GM19238 (cell line): ENCODE results near the gene FBXW5.

Experiments used
- DNase-seq: peaks from one replicate; pipeline ENCODE4 v3.0.0; 2011; ENCODE audit warnings: low spot score; ENCODE audit not compliant: insufficient read length

The FBXW5 gene

DNA sequence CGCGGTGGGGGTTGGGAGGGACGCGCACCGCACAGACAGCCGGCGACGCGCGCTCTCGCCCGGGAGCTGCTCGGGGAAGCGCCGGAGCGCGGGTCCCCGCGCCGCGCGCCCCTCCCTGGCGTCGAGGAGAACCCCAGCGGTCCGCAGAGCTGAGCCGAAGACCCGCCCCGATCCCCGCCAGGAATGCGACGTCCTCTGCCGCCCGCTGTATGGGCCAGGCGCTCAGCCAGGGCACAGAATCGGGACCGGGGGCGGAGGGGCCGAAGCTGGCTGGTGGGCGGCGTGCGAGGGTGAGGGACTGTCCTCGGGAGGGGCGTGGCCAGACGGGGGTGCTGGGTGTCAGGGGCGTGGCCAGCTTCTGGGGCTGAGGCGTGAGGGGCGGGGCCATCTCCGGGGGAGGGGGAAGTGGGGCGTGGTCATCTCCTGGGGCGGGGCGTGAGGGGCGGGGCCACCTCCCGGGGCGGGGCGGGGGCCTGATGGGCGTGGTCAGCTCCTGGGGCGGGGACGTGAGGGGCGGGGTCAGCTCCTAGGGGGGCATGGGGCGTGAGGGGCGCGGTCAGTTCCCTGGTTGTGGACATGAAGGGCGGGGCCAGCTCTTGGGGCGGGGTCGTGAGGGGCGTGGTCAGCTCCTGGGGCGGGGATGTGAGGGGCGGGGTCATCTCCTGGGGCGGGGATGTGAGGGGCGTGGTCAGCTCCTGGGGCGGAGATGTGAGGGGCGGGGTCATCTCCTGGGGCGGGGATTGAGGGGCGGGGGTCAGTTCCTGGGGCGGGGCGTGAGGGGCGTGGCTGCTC is 33.7 kb upstream of the FBXW5 start:
- DNase-seq, result peak; percentile 56

DNA sequence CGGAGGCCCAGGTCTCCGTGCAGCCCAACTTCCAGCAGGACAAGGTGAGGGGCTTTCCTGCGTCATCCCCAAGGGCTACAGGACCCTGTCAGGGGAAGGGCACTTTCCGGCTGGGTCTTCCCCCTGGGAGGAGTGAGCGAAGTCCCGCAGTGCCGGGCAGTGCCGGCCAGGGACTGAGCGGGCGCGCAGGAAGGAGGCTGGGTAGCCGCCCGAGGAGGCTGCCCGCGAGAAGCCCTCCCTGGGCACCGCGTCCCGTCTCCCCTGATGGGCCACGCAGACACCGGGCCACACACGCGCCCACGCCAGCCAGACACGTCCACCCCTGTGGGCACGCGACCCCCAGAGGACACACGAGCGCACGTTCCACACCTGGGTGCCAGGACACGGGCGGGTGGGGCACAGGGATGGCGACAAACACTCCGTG is 33.1 kb upstream of the FBXW5 start:
- no peak for DNase-seq

DNA sequence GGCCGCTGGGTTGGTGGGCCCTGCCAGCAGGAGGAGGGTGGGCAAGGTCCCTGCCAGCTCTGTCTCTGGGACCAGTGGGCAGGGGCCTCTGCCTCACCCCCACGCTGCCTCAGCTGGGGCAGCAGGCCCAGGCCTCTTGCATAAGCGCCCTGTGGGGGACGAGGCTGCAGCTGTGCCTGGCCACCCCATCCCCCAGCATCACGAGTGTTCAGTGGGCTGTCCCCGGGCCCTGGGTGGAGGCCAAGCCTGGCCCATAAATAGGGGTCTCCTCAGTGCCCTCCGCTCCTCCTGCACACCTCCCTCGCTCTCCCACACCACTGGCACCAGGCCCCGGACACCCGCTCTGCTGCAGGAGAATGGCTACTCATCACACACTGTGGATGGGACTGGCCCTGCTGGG is 32.7 kb upstream of the FBXW5 start, which contains the start of gene PTGDS:
PTGDS (plus strand) TSS at position 282 of the 400 bp plus-strand sequence; CDS start at position 357, 75 bp downstream.
- no peak for DNase-seq

DNA sequence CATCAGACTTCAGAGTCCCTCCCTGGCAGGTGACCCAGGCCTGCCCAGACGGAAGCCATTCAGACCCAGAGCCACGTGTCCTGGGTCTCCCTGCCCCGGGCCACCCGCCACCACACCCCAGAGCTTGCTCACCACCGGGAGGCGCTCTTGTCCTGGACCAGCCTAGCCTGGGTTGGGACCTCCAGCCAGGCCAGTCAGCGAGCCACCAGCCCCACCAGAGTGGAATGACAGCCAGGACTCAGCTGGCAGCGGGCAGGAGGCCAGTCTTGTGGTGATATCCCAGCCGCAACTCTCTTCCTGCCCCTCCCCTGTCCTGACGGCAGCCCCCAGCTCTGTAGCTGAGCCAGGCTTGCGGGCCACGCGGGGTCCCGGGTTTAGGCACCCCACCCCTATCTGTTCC is 31.1 kb upstream of the FBXW5 start:
- no peak for DNase-seq

DNA sequence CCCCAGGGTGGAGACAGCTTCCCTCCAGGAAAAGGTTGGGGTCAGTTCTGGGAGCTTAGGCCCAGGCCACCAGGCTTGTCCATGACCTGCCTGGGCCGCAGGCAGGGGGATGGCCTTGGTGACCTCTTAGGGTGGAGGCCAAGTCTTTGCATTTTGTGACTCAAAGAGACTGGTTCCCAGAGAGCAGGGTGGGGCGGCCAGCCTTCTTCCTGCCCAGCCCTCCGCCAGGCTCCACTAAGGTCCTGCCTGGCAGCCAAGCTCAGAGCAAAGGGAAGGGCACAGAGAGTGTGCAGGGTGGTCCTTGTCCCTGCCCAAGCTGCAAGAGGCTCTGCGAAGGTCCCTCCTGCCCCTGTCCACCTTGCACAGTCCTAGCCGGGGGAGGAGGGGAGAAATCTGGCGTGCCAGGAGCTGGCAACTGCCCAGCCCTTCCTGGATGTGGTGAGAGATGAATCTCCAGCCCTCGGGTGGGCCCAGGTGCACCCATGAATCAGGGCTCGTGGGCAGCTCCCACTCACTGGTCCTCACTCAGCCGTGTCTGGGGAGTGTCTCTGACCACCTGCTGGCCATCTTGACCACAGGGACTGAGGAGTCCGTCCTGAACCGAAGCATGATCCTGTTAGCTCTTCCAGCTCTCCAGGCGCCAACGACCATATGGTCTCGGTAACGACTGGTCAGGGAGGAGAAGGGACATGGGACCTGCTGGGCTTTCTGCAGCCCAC is 30.4 kb upstream of the FBXW5 start:
- no peak for DNase-seq

DNA sequence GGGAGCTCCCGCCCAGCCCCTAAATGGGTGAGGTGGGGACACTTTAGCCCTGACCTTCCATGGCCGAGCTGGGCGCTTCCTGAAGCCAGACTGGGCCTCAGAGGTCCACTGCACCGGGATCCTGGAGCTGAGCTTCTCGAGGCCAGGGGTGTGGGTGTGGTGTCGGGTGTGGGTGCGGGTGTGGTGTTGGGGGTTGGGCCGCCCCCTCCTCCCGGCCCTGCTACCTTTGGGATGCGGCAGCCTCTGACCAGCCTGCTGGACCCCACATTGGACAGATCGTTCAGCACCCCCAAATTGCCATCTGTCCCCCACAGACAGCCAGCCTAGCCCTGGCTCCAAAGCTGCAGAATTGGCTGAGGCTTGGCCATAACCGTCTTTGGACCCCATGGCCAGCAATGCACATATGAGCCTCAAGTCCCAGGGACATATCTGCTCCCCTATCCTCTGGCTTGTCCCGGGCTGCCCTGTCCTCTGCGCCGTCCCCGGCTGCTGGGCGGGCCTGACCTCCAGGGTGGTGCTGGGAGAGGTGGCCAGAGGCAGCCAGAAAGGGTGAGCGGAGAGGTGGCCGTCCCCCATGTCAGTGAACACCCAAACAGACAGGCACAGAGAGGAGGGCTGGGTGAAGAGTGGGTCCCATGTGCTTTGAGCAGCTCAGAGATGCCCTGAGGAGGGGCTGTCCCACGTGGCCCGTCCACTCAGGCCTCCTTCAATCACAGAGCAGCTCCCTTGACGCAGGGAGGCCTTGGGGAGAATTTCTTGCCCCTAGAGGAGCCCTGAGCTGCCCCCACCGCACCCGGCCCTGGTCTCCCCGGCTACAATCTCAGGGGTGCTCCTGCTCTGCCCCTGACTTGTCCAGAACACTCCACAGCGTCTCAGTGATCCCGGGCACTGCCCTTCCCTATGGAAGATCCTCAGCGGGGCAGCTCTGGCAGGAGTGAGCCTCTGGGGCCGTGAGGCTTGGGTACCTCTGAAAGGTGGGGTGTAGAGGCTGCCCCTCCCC is 29.4 kb upstream of the FBXW5 start:
- no peak for DNase-seq

DNA sequence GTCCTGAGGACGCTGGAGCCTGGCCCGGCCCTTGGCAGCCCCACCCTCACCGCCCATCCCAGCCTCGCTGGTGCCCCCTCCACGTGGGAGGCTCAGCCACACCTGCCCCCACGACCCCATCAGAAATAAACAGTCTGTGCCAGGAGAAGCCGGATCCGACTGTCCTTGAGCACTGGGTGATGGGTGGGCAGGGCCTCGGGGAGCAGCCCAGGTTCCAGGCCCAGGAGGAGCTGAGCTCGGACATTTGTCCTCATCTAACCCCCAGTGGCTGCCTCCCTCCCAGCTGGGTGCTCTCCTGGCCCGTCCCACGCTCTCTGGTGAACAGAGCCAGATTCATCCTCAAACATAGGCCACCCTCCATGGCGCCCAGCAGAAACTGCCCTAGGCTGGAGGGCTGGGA is 28.2 kb upstream of the FBXW5 start:
- DNase-seq, result no peak

DNA sequence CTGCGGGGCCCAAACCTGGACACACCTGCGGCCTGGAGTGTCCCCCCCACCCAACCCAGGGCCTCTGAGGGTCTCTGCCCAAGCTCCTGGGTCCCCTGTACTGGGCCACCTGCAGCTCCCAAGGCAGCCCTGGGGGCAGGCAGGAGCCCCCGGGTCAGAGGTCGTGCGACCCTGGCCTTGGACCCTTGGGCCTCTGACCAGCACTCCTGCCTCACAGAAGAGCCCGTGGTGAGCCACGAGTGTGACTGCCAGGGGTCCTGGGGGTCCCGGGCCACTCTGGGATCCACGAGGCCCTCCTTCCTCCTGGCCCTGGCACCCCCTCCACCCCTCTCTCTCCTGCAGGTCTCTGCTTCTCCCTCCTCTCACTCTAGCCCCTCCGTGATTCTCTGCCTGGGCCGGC is 27.8 kb upstream of the FBXW5 start:
- DNase-seq, result no peak

DNA sequence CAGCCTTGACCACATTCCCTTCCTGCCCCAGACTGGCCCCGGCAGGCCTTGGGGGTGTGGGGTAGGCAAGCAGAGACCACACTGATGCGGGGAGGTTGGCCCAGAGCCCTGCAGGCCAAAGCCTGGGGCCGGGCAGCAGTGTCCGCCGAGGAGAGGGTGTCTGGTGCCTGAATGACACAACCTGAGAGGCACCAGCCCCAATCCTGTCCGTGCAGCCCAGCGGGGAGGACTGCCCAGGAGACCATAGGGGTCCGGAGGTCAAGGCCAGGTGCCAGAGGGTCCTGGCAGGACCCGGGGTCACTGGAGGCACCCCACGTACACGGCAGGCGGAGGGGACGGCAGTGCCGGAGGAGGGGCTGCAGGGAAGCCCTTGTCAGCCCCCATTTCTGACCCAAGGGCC is 27.2 kb upstream of the FBXW5 start:
- no peak for DNase-seq

DNA sequence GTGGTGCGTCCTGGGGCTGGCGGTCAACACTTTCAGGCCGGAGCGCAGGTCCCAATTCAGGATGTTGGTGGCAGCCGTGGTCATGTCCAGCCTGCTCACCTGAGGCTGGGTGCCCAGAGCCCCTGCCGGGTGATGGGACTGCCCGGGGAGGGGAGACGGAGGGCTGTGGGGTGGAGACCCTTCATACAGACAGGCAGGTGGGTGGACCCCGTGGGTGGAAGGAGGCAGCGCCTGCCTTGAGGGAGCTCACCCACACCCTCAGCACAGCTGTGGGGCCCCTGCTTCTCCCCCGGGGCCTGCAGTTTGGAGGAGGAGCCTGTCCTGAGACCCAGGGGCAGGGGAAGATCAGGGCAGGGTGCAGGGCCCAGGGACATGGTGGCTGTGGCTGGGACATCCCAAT is 25.8 kb upstream of the FBXW5 start:
- no peak for DNase-seq

DNA sequence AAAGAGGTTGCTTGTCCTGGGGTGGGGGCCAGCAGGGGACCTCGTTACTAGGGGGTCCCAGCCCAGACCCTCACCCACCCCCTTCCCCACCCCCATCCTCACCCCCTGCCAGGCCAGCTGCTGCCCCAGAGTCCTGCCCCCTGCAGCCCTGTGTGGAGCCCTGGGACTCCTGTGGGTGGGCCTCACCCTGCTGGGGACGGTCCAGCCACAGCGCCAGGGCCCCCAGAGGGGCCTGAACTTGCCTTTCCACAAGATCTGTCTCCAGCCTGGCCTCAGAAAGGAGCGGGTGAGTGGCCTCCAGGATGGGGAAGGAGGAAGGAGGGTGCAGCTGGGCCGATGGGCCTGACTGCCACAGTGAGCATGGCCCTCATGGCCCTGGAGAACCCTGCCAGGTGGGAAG is 25.2 kb upstream of the FBXW5 start:
- DNase-seq, result no peak

DNA sequence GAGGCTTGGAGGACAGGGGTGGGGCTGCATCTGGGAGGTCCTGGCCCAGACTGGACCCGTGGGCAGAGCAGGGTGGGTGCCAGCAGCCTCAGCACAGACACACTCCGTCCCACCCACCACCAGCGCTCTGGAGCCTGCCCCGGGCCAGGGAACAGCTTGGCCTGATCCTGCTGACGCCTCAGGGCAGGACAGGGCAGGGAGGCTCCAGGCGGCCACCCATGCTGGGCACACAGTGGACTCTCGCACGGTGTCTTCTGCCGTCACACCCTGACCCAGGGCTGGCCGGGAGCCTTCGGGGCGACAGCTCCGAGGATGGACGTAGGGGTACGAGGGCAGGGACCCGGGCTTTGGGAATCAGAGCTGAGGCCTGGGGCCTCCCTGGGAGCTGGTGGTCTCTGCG is 24.6 kb upstream of the FBXW5 start:
- DNase-seq, result no peak

DNA sequence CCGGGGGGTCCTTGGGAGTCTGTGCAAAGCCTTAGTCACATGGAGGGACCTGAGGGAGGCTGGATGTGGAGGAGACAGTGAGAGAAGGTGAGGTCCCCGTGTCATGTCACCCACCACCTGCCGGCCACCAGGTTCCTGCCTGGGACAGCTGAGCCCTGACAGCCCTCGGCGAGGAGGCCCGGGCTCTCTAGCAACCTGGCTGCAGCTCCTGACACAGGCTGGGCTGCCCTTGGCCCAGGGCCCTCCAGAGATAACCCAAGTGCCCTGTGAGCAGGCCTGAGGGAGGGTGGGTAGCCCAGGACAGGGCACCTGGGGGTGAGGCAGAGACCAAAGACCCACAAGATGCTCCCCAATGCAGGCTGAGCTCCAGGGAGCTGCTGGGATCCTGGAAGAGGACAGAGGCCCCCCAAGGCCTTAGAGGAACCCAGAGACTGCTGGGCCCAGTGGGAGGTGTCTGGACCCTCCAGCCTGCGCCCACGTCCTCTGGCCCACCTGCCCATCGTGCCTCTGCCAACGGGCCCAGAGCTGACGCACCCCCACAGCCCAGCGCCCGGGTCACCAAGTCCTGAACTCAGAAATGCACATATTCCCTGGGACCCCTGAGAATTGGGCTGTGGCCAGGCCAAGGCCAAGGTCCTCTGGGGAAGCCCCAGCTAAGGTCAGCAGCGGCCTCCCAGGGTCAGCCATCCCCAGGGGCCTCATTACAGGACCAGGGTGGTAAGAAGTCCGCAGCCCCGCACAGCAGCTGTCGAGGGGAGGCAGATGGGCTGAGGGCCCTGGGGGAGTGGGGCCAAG is 24.0 kb upstream of the FBXW5 start:
- no peak for DNase-seq

DNA sequence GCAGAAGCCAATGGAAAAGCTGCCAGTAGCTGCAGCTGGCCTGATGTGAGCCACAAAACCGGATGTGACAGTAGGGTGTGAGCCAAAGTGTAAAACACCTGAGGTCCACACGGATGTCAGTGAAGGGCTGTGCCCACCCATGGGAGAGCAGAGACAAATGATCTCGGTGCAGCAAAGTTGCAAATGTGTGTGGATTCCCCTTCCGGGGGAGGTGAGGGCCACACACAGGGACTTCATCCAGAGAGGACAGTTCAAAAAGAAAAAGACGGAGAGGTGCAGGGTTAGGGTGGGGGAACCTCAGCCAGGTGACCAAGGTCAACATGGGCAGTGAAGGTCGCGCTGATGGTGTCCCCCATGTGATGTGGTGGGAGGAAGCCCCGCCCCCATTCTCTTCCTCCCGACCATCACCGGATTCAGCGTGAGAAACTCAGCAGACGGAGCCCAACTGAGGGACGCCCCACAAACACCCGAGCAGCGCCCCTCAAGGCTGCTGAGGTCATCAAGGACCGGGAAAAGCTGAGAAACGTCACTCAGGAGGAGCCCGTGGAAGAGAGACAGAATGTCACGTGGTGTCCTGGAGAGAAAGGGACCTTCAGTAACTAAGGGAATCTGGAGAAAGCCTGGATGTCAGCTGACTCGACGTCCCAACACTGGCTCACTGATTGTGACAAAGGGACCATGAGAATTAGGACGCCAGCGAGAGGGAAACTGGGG is 21.4 kb upstream of the FBXW5 start:
- no peak for DNase-seq

DNA sequence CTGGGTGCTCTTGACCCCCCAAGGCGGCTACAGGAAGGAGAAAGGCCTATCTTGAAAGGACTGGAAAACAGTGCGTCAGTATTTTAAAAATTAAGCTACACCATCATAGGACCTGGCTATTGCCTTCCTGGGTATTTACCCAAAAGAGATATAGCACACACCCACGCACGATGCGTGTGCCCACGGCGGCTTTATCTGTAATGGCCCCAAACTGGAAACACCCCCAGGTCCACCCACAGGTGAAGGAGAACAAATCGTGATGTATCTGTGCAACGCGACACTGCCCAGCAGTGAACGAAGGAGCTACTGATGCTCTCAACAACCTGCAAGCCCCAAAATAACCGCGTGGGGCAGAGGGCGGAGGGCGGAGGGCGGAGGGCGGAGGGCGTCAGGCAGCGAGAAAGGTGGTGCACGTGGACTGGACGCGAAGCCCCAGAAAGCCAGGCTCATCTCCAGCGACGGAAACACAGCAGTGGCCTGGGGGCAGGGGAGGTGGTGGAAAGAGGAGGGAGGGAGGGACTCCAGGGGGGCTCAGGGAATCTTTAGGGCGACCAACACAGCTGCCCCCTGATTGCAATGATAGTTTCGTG is 20.4 kb upstream of the FBXW5 start:
- DNase-seq, result no peak

DNA sequence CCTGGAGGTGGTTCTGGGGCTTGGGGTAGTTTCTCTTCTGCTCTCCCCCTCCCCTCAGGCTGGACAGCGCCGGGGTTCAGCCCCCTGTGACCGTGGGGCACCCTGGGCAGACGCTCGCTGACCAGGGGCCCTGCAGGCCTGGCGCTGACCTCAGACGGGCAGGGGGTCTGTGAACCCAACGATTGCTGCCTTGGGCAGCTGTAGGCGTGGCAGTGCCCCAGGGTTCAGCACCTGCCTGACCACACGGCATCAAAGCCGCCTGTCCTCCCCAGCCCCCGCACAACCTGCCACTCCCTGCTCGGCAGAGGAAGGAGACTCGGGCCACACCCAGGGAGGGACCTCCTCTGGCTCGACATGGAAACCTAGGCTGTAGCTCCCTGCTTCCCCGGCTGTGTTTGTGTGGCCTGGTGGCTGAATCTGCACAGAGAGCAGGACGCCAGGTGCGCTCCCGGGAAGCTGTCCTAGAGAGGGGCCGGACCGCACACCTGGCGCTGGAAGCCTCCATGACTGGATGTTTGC is 19.7 kb upstream of the FBXW5 start:
- no peak for DNase-seq

DNA sequence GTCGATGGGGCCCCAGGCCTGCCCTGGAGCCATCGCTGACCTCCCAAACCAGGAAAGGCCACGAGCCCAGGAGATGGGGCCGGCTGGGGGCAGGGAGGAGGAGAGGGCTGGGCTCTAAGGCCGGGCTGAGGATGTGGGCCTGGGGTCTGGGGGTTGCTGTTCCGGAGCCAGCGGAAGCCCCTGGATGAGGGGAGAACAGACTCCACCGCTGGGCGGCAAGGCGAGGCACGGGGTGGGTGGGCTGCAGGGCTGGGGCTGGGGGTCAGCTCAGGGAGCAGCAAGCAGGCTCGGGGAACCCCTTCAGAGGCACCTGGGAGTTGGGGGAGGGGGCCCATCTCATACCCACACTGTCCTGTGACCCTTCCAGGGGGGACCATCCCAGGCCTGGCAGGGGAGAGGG is 19.2 kb upstream of the FBXW5 start:
- no peak for DNase-seq

DNA sequence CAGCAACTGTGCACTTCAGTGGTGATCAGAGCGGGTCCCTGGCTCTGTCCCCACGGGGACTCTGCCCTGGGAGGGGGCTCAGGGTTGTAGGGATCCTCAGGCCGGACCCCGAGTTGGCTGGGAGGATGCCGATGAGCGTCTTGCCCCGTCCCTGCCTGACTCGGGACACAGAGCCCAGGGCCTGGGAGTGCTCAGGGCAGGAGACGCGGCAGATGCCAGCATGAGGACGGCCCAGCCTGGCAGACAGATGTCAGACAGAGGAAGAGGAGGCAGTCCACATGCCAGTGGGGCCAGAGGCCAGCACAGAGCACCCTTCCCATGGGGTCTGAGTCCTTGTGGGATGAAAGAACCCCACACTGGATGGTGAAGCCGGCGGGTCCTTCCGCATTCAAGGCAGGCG is 18.8 kb upstream of the FBXW5 start:
- DNase-seq, result no peak

DNA sequence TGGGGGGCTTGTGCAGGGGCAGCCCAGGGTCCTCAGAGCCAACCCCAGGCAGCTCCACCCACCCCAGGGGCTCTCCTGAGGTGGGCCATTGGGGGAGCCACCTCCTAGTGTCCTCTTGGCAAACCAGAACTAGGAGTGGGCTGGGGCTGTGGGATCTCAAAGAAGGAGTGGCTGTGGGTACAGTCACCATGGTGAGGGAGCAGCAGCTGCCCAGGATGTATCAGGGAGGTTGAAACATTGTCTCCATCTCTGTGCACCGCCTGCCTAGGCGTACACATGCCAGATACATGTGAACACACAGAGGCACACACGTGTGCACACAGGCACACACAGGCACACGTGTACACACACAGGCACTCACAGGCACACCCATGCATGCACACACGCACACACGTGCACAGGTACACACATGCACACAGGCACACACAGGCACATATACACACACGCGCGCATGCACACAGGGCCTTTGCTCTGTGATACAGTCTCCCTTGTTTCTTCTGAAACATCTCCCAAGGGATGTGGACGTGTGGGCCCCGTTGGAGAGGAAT is 18.2 kb upstream of the FBXW5 start:
- DNase-seq, result no peak
